ENCODE results near the gene PGLYRP2.
"Not testable (repeated sequence)": the region's sequence is repeated elsewhere in the genome, so short reads cannot be mapped to it uniquely, and the experiment has no call there.

DNA sequence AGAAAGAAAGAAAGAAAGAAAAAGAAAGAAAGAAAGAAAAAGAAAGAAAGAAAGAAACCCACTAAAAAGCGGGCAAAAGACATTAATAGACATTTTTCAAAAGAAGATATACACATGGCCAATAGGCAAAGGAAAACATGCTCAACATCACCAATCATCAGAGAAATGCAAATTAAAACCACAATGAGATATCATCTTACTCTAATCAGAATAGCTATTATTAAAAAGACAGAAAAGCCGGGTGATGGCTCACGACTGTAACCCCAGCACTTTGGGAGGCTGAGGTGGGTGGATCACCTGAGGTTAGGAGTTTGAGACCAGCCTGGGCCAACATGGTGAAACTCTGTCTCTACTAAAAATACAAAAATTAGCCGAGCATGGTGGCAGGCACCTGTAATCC lies 5.5 kb downstream of the PGLYRP2 start:
- not testable (repeated sequence) for TF ChIP-seq MTA1 (CRISPR knock-in tag; IDR thresholded peaks at IDR 0.05; ENCODE audit: borderline replicate concordance); POLR2AphosphoS5 (IDR thresholded peaks at IDR 0.05; ENCODE audit: low read depth, low read length); KDM2A (CRISPR knock-in tag; IDR thresholded peaks at IDR 0.05; ENCODE audit: borderline replicate concordance, low read depth); ARNT (IDR thresholded peaks at IDR 0.05)
- TF ChIP-seq, protein P1, sequence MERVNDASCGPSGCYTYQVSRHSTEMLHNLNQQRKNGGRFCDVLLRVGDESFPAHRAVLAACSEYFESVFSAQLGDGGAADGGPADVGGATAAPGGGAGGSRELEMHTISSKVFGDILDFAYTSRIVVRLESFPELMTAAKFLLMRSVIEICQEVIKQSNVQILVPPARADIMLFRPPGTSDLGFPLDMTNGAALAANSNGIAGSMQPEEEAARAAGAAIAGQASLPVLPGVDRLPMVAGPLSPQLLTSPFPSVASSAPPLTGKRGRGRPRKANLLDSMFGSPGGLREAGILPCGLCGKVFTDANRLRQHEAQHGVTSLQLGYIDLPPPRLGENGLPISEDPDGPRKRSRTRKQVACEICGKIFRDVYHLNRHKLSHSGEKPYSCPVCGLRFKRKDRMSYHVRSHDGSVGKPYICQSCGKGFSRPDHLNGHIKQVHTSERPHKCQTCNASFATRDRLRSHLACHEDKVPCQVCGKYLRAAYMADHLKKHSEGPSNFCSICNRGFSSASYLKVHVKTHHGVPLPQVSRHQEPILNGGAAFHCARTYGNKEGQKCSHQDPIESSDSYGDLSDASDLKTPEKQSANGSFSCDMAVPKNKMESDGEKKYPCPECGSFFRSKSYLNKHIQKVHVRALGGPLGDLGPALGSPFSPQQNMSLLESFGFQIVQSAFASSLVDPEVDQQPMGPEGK (CRISPR knock-in tag; IDR thresholded peaks at IDR 0.05): not testable (repeated sequence)
- TF ChIP-seq, protein P2, sequence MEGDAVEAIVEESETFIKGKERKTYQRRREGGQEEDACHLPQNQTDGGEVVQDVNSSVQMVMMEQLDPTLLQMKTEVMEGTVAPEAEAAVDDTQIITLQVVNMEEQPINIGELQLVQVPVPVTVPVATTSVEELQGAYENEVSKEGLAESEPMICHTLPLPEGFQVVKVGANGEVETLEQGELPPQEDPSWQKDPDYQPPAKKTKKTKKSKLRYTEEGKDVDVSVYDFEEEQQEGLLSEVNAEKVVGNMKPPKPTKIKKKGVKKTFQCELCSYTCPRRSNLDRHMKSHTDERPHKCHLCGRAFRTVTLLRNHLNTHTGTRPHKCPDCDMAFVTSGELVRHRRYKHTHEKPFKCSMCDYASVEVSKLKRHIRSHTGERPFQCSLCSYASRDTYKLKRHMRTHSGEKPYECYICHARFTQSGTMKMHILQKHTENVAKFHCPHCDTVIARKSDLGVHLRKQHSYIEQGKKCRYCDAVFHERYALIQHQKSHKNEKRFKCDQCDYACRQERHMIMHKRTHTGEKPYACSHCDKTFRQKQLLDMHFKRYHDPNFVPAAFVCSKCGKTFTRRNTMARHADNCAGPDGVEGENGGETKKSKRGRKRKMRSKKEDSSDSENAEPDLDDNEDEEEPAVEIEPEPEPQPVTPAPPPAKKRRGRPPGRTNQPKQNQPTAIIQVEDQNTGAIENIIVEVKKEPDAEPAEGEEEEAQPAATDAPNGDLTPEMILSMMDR (CRISPR knock-in tag; IDR thresholded peaks at IDR 0.05): not testable (repeated sequence)
- TF ChIP-seq, protein P3, sequence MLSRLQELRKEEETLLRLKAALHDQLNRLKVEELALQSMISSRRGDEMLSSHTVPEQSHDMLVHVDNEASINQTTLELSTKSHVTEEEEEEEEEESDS (CRISPR knock-in tag; IDR thresholded peaks at IDR 0.05; ENCODE audit: borderline replicate concordance): not testable (repeated sequence)
